Nephron progenitor cell (in vitro differentiated cells): ENCODE data around the gene CPTP.

ENCODE experiments used
- DNase-seq: peaks from one replicate; pipeline ENCODE4 v3.0.0; 2021
- H3K27ac Mint-ChIP-seq: 2 replicates; pipeline ENCODE4 v1.8.0; 2021; ENCODE audit warnings: mild to moderate bottlenecking, moderate library complexity, mixed read lengths
- H3K27me3 Mint-ChIP-seq: 2 replicates; pipeline ENCODE4 v1.8.0; 2021; ENCODE audit warnings: mild to moderate bottlenecking, low read depth, mixed read lengths; ENCODE audit not compliant: poor library complexity
- H3K36me3 Mint-ChIP-seq: 2 replicates; pipeline ENCODE4 v1.8.0; 2021; ENCODE audit warnings: low read depth, mixed read lengths
- H3K4me1 Mint-ChIP-seq: 2 replicates; pipeline ENCODE4 v1.8.0; 2021; ENCODE audit warnings: mixed read lengths
- H3K4me3 Mint-ChIP-seq: 2 replicates; pipeline ENCODE4 v1.8.0; 2021; ENCODE audit warnings: mild to moderate bottlenecking, moderate library complexity, mixed read lengths
- H3K9me3 Mint-ChIP-seq: 2 replicates; pipeline ENCODE4 v1.8.0; 2021; ENCODE audit warnings: mild to moderate bottlenecking, moderate library complexity, mixed read lengths
- CTCF ChIP-seq: fragments of 200-600 bp; sonication (generic); IDR thresholded peaks from 2 replicates; pipeline ENCODE4 v1.5.0; 2021; ENCODE audit warnings: antibody characterized with exemption

Gene CPTP

GRCh38 chr1:1351511-1352427, 27.2 kb downstream of the CPTP start:
- Mint-ChIP-seq H3K9me3 (no peaks in the 10 kb centered on the region), H3K36me3 (no peaks in the 10 kb centered on the region), H3K27me3 (peaks cover 3% of the 10 kb centered on the region), H3K4me1 (peaks cover 42% of the 10 kb centered on the region), H3K27ac (peak overlapping the region; percentile 80), H3K4me3 (peak overlapping the region; percentile 73)
- DNase-seq: peak; percentile 61
- no peak for TF ChIP-seq CTCF

GRCh38 chr1:1352786-1353388, 28.3 kb downstream of the CPTP start:
- peak overlapping the region; percentile 73 for H3K4me3 Mint-ChIP-seq
- TF ChIP-seq CTCF: no peak
- no peak for DNase-seq
- H3K36me3 Mint-ChIP-seq: no peaks in the 10 kb centered on the region
- no peaks in the 10 kb centered on the region for H3K9me3 Mint-ChIP-seq
- H3K27me3 Mint-ChIP-seq: peaks cover 3% of the 10 kb centered on the region
- H3K27ac Mint-ChIP-seq: no peak overlapping the region
- H3K4me1 Mint-ChIP-seq: peaks cover 40% of the 10 kb centered on the region

GRCh38 chr1:1353389-1354151, 29.0 kb downstream of the CPTP start:
- Mint-ChIP-seq H3K36me3 (no peaks in the 10 kb centered on the region), H3K9me3 (no peaks in the 10 kb centered on the region), H3K27ac (no peak overlapping the region), H3K27me3 (peaks cover 3% of the 10 kb centered on the region), H3K4me3 (peak overlapping the region; percentile 18), H3K4me1 (peaks cover 43% of the 10 kb centered on the region)
- no peak for TF ChIP-seq CTCF
- peak; percentile 31 for DNase-seq

- Mint-ChIP-seq H3K27ac (no peak overlapping the region), H3K4me3 (peak overlapping the region; percentile 76)
These were observed 30.0 kb downstream of the CPTP start for GRCh38 chr1:1354271-1355247.

More at GRCh38 chr1:1354271-1355247, 30.0 kb downstream of the CPTP start:
- H3K27me3 Mint-ChIP-seq: peaks cover 3% of the 10 kb centered on the region
- peaks cover 53% of the 10 kb centered on the region for H3K4me1 Mint-ChIP-seq
- peak; percentile 42 for DNase-seq
- no peak for TF ChIP-seq CTCF
- no peaks in the 10 kb centered on the region for H3K36me3 Mint-ChIP-seq
- no peaks in the 10 kb centered on the region for H3K9me3 Mint-ChIP-seq
